GM18526 (cell line): ENCODE data around the gene PPP2R2B.

Source experiments
- POLR2A ChIP-seq: IDR thresholded peaks from 3 replicates; pipeline ENCODE4 v1.6.1; 2011; ENCODE audit not compliant: insufficient read length; ENCODE audit errors: extremely low read depth

The PPP2R2B gene

DNA sequence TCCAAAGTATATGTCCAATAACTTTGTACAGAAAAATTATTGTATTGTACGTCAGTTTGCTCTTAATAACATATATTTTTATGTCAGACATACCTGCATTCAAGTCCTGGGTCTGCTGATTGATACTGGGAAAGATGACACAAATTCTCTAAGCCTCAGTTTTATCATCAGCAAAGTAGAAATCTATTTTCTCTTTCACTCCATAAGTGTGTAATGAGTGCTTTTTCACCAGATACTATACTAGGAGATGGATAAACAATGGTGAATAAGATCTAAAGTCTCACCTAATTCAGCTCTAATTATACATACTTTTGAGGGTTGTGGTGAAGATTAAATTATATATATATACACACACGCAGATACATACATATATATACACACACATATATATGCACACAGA lies 12.3 kb downstream of the PPP2R2B start:
- TF ChIP-seq POLR2A: no peak

DNA sequence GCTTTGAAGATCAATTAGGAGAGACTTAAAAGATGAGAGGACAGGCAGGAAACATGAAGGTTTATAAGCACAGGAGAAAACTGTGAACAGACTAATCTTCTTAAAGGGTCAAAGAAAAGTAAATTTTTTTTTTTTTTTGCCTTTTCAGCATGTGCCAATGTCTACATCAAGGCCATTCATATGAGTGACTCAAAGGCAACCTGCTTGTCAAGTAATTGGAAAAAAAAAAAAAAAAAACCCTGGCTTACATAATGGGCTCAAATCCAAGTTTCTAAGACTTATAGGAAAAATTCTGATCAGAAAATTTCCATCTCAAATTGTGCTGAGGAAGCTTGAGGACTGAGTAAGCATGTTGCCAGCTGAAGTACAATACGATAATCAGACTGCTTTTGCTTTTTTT lies 15.9 kb downstream of the PPP2R2B start:
- TF ChIP-seq POLR2A: no peak

DNA sequence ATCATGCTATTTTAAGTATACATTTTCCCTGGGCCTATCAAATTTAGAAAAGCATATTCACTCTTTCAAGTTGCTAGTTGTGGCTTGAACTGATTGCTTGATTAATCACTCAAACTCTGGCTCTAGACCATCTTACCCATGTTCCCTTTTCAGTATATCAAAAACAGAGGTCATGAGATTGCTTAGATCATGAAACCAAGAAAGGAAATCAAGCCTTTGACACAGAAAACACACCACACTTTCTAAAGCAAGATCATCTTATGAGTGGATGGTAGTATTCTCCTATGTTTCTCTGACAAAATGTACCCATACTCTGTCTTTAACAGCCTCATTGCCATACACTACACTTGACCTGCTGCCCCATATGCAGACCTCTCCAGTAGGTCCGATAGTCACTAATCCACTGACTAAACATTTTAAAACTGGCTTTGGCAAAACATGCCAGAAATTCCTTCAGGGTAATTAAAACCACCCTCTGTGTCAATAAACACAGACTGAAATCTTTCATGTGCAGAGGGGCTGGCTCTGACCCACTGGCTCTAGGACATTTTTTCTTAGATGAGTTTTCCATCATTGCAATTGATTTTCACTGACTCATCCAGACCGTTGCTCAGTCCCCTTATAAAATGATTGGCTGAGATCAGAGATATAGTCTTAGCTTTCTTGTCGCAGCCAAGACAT lies 18.2 kb downstream of the PPP2R2B start:
- TF ChIP-seq POLR2A: no peak

DNA sequence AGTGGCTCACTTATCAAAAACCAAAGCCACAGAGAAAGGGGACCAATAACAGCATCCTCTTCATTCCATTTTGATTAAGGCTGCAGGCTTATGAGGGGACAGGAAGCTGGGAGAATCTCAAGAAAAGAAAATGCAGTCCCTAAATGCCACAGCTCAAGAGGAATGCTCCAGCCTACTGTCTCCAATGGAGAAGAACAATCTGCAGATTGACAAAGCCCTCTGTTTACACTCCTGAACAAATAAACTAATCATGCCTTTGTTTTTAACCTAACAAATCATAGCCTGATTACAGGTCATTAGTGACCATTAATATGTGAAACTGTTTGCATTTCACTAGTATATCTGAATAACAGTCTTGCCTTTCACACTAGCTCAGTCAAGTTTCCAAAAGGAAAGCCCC lies 26.5 kb downstream of the PPP2R2B start:
- no peak for TF ChIP-seq POLR2A

DNA sequence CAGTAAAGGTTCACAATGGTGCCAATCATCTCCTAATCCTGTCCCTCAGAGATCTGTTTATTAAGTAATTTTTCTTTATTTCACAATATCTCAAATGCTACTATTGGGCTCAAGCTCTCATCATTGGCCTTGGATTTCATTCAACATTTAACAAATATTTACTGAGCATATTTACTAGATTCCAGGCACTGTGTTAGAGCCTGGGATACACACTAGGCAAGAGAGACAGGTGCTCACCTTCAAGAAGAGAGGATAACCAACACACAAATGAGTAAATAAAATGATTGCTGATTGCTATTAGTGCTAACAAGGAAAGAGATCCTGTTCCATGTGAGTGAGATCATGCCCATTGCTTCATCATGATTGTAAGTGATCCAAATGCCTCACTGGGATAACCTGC lies 27.4 kb downstream of the PPP2R2B start:
- no peak for TF ChIP-seq POLR2A

DNA sequence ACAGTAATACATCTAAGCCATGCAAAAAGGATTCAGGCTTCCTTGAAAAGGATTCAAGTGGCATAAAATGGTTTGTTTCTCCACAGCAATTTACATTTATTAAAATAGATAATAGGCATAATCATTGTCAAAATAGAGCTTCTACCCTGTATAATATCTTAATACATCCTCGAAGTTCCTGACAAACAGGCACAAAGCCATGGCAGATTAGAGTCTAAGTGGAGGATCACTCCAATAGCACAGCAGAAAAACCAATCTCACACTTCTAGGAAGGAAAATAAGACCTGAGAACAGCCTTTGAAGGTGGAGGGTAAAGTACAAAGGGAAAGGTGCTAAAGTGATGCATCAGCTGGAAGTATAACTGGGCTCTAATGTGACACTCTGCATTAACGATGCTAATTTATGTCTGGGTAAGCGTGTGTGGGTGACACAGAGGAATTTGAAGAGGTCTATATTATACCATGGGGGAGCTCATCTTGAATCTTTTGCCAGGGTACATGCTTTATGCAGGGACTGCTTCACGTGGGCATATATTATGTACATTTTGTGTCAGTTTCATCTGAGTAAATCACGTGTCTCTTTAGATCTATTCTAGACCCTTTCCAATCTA lies 28.8 kb downstream of the PPP2R2B start:
- no peak for TF ChIP-seq POLR2A

DNA sequence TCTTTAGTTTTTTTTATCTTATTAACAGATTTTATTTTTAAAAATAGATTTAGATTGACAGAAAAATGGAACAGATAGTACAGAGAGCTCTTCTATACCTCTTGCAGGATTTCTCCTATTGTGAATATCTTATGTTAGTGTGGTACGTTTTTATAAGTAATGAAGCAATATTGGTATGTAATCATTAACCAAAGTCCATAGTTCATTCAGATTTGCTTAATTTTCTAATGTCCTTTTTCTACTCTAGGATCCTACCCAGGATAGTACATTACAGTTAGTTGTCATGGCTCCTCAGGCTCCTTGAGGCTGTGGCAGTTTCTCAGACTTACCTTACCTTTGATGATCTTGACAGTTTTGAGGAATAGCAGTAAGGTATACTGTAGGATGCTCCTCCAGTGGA lies 30.4 kb downstream of the PPP2R2B start:
- TF ChIP-seq POLR2A: no peak

DNA sequence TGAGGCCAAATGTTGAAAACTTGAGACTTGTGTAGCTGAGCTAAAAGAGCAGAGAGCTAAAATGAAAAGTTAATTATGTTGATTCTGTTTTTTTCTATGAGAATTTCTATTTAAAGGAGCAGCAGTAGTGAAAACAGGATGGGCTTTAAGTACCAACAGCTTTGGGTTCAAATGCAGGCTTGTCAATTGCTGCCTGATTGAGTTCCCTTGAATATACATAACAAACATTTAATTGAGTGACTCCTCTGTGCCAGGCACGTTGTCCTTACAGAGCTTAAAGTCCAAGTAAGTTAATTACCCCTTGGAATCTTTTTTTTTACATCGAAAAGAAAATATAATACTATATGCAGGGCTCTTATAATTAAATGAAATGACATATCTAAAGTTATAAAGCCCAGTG lies 38.5 kb downstream of the PPP2R2B start:
- no peak for TF ChIP-seq POLR2A

DNA sequence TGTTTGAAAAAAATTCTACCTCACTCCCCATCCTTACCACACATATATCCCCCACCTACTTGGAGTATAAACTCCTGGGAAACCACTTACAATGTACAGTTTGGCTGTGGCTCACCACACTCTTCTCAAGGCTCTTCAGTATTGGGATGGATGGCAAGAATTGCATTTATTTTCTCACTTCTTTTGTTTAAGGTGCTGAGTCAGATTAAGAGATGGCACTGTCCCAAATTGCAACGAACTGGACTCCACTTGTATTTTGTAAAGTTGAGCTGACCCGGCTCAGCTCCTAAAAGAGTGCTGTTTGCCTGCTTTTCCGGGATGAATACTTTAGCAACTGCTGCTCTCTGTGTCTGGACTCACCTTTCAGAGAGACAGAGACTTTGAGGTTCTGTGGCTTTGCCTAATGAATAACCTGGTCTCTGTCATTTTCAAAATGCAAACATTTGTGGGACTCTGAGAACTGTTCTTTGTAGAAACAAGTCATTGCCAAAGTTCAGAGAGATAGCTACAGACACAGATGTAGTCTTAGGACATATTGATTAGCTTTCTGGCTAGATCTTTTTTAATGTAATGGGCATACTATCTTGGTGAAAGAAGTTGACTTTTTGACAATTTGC lies 42.2 kb downstream of the PPP2R2B start:
- TF ChIP-seq POLR2A: no peak

DNA sequence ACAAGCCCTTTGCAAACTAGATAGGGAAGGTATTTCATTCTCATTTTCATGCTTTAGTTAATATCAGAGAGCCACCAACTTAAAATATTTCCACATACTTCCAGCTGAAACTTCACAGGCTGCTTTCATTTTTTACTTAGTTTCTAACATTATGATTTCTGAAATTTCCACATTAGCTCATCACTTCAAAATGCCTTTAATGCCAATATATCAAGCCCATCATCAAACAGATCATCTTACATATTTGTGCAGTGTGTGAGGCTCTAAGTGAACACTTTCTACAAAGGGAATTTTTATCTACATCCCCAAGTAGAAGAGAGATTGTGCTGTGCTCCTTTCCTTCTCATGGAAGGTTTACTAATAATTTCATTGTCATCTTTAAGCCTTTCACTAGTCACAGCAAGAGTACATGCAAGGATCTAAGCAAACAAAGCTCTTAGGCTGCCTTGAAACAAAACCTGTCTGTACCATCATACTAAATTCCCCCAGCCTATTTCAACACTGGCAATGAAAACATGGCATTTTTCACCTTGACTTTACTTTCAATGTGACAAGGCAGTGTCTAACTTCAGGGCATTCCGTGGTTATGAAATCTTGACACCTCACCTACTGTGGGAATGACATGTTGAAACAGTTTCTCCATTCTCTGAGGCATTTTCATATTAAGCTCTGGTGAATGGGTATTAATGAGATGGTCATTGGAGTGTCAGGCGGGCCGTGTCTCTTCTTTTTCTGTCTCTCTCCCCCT lies 45.4 kb downstream of the PPP2R2B start:
- no peak for TF ChIP-seq POLR2A

DNA sequence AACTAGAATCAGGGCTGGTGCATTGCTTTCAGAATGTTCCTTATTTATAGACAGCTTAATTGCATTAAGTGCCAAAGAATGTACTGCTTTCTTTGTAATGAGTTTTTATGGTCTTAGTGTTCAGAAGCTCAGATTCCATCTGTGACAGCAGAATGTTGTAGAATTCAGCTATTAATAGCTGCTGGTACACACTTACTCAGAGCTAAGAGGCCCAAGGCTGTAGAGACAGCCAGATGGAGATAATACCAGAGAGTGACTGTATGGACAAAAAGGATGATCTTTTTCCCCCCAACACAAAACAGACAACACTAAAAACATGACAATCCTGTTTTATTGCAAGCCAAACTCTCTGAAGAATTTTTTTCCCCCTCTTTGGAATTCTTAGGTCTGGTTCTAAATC lies 50.2 kb downstream of the PPP2R2B start:
- TF ChIP-seq POLR2A: no peak

DNA sequence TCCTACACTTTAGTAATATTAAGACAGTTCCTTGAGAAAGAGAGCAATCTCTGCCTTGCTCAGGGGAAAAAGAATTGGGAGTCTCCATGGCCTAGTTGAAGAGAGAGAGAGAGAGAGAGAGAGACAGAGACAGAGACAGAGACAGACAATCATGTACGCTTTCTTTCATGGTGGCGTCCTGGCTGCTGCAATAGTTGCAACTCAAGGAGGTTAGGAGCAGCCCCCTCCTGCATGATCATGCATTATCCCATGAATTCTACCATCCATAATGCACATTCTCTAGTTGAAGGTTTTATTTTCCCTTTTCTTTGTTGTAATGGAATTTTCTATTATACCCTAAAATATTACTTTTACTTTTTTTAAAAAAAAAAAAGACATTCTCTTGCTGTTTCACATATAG lies 50.7 kb downstream of the PPP2R2B start:
- TF ChIP-seq POLR2A: no peak

DNA sequence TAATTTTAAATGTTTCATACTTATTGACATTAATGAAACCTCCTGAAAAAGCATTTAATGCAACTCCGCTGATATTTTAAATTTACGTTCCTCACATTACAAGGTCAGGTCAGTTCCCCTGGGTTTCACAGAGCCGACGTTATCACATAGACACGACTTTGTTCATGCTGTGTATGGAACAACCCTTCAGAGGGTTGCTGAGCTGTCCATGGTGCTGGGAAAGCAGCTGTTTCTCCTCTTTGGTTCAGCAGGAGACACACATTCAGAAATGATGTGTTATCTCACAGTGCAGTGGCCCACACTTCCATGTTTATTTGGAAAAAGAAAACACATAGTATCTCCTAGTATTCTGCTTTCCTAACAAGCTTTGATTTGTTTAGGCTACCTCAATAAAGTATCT lies 53.5 kb downstream of the PPP2R2B start:
- no peak for TF ChIP-seq POLR2A

DNA sequence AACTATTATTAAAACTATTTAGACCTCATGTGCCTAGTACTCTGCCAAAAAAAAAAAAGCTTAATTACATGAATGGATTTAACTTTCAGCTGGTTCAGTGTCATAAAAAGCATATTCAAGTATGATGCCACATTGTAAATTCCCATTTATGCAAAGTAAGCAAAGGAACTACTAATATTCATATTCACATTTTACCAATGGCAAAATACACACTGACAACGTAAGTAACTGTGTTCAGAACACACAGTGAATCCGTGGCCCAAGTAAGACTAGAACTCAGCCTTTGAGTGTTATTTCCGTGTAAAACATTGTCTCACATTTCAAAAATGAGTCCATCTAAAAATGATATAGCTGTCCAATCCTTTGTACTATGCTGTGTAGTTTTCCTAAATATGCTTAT lies 56.8 kb downstream of the PPP2R2B start:
- no peak for TF ChIP-seq POLR2A

DNA sequence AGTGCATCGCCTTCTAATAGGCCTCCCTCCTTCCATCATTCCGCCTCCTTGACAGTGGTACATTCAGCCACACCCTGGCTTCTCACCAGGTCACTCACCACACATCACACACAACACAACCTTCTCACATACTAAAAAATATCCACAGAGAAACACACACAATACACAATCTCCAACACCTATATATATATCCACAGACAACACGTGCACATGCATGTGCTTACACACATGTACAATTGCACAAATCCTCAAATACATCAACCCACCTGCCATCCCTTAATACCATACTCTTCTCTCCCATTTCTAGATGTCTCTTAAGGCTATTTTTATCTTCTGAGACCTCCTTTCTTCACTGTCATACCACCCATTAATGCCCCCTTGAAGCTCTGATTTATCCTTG lies 57.6 kb downstream of the PPP2R2B start:
- TF ChIP-seq POLR2A: no peak

DNA sequence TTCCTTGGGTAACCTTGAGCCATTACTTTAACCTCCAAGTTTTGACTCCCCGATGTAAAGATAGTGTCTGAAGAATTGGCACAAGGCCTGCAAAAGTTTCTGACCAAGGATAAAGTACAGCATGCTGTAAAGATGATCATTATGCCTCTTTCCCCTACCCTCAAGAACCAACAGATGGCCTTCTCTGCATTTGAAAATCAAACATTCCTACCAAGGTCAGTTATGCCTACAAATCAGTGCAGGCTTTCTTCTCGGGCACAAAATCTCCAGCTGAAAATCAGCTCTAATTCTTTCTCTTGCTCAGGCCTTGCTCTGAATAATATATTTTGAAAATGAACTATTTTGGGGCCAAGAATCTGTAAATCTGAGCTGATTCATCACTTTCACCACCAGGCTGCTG lies 59.7 kb downstream of the PPP2R2B start:
- TF ChIP-seq POLR2A: no peak
